Fibroblast of peridontal ligament (primary cell): ENCODE measurements around the gene AIP.

Experiments used
- DNase-seq: peaks from one replicate; pipeline ENCODE4 v3.0.0-alpha.2; 2010; ENCODE audit errors: extremely low read depth

AIP gene

GRCh38 chr11:67534070-67534679 is 51.3 kb downstream of the AIP start:
- no peak for DNase-seq

- DNase-seq, result no peak
These were observed 52.7 kb downstream of the AIP start for GRCh38 chr11:67535561-67535960.

GRCh38 chr11:67538306-67538705 is 55.5 kb downstream of the AIP start:
- DNase-seq, result peak; percentile 29

GRCh38 chr11:67538823-67539505 is 56.1 kb downstream of the AIP start:
- no peak for DNase-seq

GRCh38 chr11:67539550-67539949 is 56.7 kb downstream of the AIP start:
- no peak for DNase-seq
